Vagina (tissue), 2 donors: ENCODE measurements around the gene ZNF592.

ENCODE experiments used
- CTCF ChIP-seq, 3 experiments: fragments of 450-650 bp in 2 of 3; fragments of 200-600 bp in 1 of 3; sonication (generic) in 1 of 3; IDR thresholded peaks; one replicate each; pipeline ENCODE4 v1.5.1; 2017 to 2019; ENCODE audit warnings: antibody characterized with exemption in 3 of 3, mild to moderate bottlenecking in 2 of 3, moderate library complexity in 2 of 3
- POLR2A ChIP-seq, 2 donors: fragments of 450-650 bp; IDR thresholded peaks; one replicate each; pipeline ENCODE4 v1.6.1; 2017; ENCODE audit warnings: antibody characterized with exemption in 2 of 2, mild to moderate bottlenecking in 2 of 2, moderate library complexity in 2 of 2
- POLR2AphosphoS5 ChIP-seq, 2 donors: sonication (generic); formaldehyde crosslinking; IDR thresholded peaks; one replicate each; pipeline ENCODE4 v1.9.0; 2017; ENCODE audit warnings: antibody characterized with exemption in 2 of 2, mild to moderate bottlenecking in 2 of 2, low read depth in 1 of 2; ENCODE audit not compliant: insufficient read depth in 1 of 2

GRCh38 chr15:84834969-84835368 lies 86.6 kb downstream of the ZNF592 start:
- TF ChIP-seq POLR2AphosphoS5 (IDR thresholded peaks at IDR 0.05; ENCODE audit: insufficient read depth in 1 of 2, low read depth in 1 of 2) (no peak), CTCF (IDR thresholded peaks at IDR 0.05) (no peak), POLR2A (IDR thresholded peaks at IDR 0.05) (no peak)
